GM23248 (cell line): Measurements from ENCODE around the gene DCAF6.

ENCODE experiments used
- EZH2 ChIP-seq: fragments of 200-600 bp; sonication (generic); IDR thresholded peaks from 2 replicates; pipeline ENCODE4 v1.6.1; 2018; ENCODE audit warnings: antibody characterized with exemption, mild to moderate bottlenecking; ENCODE audit not compliant: insufficient read depth, poor library complexity, severe bottlenecking
- EZH2phosphoT487 ChIP-seq: fragments of 200-600 bp; sonication (generic); IDR thresholded peaks from 2 replicates; pipeline ENCODE4 v1.6.1; 2018; ENCODE audit warnings: antibody characterized with exemption, moderate library complexity, mild to moderate bottlenecking, low read depth; ENCODE audit not compliant: insufficient read depth

- TF ChIP-seq EZH2 (no peak), EZH2phosphoT487 (no peak)
Observed at GRCh38 chr1:168096296-168097165, 160.0 kb downstream of the DCAF6 start.
